Neural progenitor cell (in vitro differentiated cells): ENCODE results near the gene CCDC70. TPM values are rescaled to one million over a fixed set of nuclear protein-coding genes. Genes with fewer than 3 reads are reported as not detected.
A peak's percentile ranks its signal among the peaks of the same experiment; 100 is the strongest.

Experiments
- DNase-seq: peaks from one replicate; pipeline ENCODE4 v3.0.0-alpha.2; 2016; ENCODE audit warnings: low spot score
- H2AFZ ChIP-seq: fragments of 200-600 bp; sonication (generic); replicated peaks from 2 replicates; pipeline ENCODE4 v1.6.1; 2016; ENCODE audit warnings: antibody characterized with exemption
- H3F3A ChIP-seq: fragments of 200-600 bp; sonication (generic); 2 replicates; pipeline ENCODE4 v1.6.1; 2016; ENCODE audit warnings: antibody characterized with exemption, low read depth
- H3K27ac ChIP-seq: fragments of 200-600 bp; sonication (generic); 2 replicates; pipeline ENCODE4 v1.5.1; 2016; ENCODE audit warnings: mild to moderate bottlenecking
- H3K27me3 ChIP-seq: fragments of 200-600 bp; sonication (generic); 2 replicates; pipeline ENCODE4 v1.6.1; 2016; ENCODE audit warnings: mild to moderate bottlenecking, moderate library complexity
- H3K36me3 ChIP-seq: fragments of 200-600 bp; sonication (generic); 2 replicates; pipeline ENCODE4 v1.5.1; 2016
- H3K4me1 ChIP-seq: fragments of 200-600 bp; sonication (generic); 2 replicates; pipeline ENCODE4 v1.6.1; 2016; ENCODE audit warnings: mixed run types
- H3K4me2 ChIP-seq: fragments of 200-600 bp; sonication (generic); 2 replicates; pipeline ENCODE4 v1.6.1; 2016
- H3K4me3 ChIP-seq: fragments of 200-600 bp; sonication (generic); 2 replicates; pipeline ENCODE4 v1.5.1; 2016
- H3K79me2 ChIP-seq: fragments of 200-600 bp; sonication (generic); 2 replicates; pipeline ENCODE4 v1.6.1; 2016; ENCODE audit warnings: low read depth
- H3K9ac ChIP-seq: fragments of 200-600 bp; sonication (generic); 2 replicates; pipeline ENCODE4 v1.6.1; 2016
- H3K9me3 ChIP-seq: fragments of 200-600 bp; sonication (generic); 2 replicates; pipeline ENCODE4 v1.5.1; 2016; ENCODE audit warnings: low read depth
- H4K20me1 ChIP-seq: fragments of 200-600 bp; sonication (generic); 2 replicates; pipeline ENCODE4 v1.6.1; 2016; ENCODE audit warnings: low read depth
- H3K27ac Mint-ChIP-seq: 3 replicates; pipeline ENCODE4 v1.8.0; 2021; ENCODE audit warnings: mixed read lengths
- H3K27me3 Mint-ChIP-seq: 2 replicates; pipeline ENCODE4 v1.8.0; 2022; ENCODE audit warnings: low read depth, mild to moderate bottlenecking, inconsistent platforms, moderate library complexity, mixed read lengths; ENCODE audit not compliant: insufficient read depth
- H3K36me3 Mint-ChIP-seq: 3 replicates; pipeline ENCODE4 v1.8.0; 2021; ENCODE audit warnings: mixed read lengths
- H3K4me1 Mint-ChIP-seq: 3 replicates; pipeline ENCODE4 v1.8.0; 2021; ENCODE audit warnings: mixed read lengths
- H3K4me3 Mint-ChIP-seq: 3 replicates; pipeline ENCODE4 v1.8.0; 2021; ENCODE audit warnings: mild to moderate bottlenecking, moderate library complexity, mixed read lengths
- H3K9me3 Mint-ChIP-seq: 3 replicates; pipeline ENCODE4 v1.8.0; 2020; ENCODE audit warnings: mixed read lengths
- CTCF ChIP-seq: fragments of 200-600 bp; sonication (generic); IDR thresholded peaks from 2 replicates; pipeline ENCODE4 v1.5.1; 2017; ENCODE audit warnings: antibody characterized with exemption, mild to moderate bottlenecking
- EZH2 ChIP-seq: fragments of 200-600 bp; sonication (generic); IDR thresholded peaks from 2 replicates; pipeline ENCODE4 v1.6.1; 2017; ENCODE audit warnings: antibody characterized with exemption, mild to moderate bottlenecking, moderate library complexity
- EZH2phosphoT487 ChIP-seq: fragments of 200-600 bp; sonication (generic); IDR thresholded peaks from 2 replicates; pipeline ENCODE4 v1.6.1; 2017; ENCODE audit warnings: antibody characterized with exemption
- total RNA-seq: library from RNA; depleted of rRNA; stranded (reverse); fragments of >200 nt; gene quantifications from 2 replicates; pipeline ENCODE4 v1.2.3, GENCODE V29; 2015; ENCODE audit warnings: low replicate concordance

The CCDC70 gene
- total RNA-seq, 1 donor from 2014 or later, result not detected

- DNase-seq, result no peak
- Histone ChIP-seq H3F3A (no peaks in the 10 kb centered on the region), H3K79me2 (no peaks in the 10 kb centered on the region), H3K27me3 (no peaks in the 10 kb centered on the region), H3K9ac (no peak overlapping the region), H4K20me1 (no peaks in the 10 kb centered on the region), H3K36me3 (no peaks in the 10 kb centered on the region), H3K4me3 (no peak overlapping the region), H3K4me2 (no peak overlapping the region), H2AFZ (no peak overlapping the region), H3K4me1 (peaks cover 6% of the 10 kb centered on the region), H3K27ac (no peak overlapping the region), H3K9me3 (no peaks in the 10 kb centered on the region)
- Mint-ChIP-seq H3K4me1 (peaks cover 12% of the 10 kb centered on the region), H3K9me3 (no peaks in the 10 kb centered on the region), H3K36me3 (no peaks in the 10 kb centered on the region), H3K4me3 (no peak overlapping the region), H3K27me3 (peaks cover 2% of the 10 kb centered on the region), H3K27ac (no peak overlapping the region)
- TF ChIP-seq CTCF (no peak), EZH2 (no peak), EZH2phosphoT487 (no peak)
Measured at GRCh38 chr13:51838240-51838846, 23.4 kb upstream of the CCDC70 start.

DNA sequence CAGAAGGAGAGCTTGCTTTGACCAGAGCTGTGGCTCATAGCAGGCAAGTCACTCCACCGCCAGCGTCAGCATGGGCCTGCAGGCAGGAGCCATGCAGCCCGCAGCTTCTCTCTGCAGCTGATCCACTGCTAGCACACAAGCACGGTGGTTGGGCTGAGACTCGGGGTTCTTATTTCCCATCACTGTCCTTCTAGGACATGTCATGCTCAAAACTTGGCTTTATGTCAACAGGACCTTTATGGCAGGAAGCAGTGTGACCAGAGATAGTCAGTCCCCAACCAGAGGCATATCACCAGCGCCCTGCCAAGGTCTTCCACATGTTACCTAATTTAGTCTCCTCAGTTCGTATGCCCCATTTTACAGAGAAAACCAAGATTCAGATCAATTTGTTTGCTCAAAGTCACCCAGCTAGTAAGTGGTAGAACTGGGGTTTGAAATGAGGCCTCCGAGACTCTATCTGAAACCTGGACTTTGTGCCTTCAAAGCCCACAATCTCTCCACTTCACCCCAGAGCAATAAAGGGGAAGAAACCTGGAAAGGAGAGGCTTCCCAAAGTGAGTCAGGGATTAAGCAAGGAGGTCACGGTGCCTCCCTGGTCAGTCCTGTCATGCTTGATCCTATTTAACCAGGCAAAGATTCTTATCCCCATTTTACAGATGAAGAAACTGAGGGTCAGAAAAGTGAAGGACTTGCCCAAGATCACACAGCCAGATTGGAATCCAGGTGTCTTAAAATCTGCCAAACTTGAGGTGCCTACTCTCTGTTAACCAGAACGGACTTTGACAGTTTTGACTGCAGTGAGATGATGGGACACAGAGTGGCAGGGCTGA is 21.8 kb upstream of the CCDC70 start:
- peaks cover 12% of the 10 kb centered on the region for H3K4me1 Mint-ChIP-seq
- Histone ChIP-seq H3K9me3 (no peaks in the 10 kb centered on the region), H3K9ac (no peak overlapping the region), H3K4me3 (no peak overlapping the region), H3F3A (no peaks in the 10 kb centered on the region), H2AFZ (no peak overlapping the region), H3K27ac (no peak overlapping the region), H3K27me3 (no peaks in the 10 kb centered on the region), H3K79me2 (no peaks in the 10 kb centered on the region), H3K36me3 (no peaks in the 10 kb centered on the region), H3K4me1 (peaks cover 6% of the 10 kb centered on the region), H4K20me1 (no peaks in the 10 kb centered on the region), H3K4me2 (no peak overlapping the region)
- TF ChIP-seq EZH2phosphoT487 (no peak), CTCF (no peak), EZH2 (no peak)
- no peak overlapping the region for H3K4me3 Mint-ChIP-seq
- DNase-seq, result no peak
- no peaks in the 10 kb centered on the region for H3K9me3 Mint-ChIP-seq
- no peaks in the 10 kb centered on the region for H3K36me3 Mint-ChIP-seq
- H3K27ac Mint-ChIP-seq, result peak overlapping the region; percentile 21
- peaks cover 2% of the 10 kb centered on the region for H3K27me3 Mint-ChIP-seq

- Mint-ChIP-seq H3K4me3 (no peak overlapping the region), H3K27ac (no peak overlapping the region), H3K36me3 (no peaks in the 10 kb centered on the region), H3K27me3 (peaks cover 2% of the 10 kb centered on the region), H3K4me1 (peaks cover 15% of the 10 kb centered on the region), H3K9me3 (no peaks in the 10 kb centered on the region)
- H3K4me1 ChIP-seq, result peaks cover 6% of the 10 kb centered on the region
- no peak for DNase-seq
- no peaks in the 10 kb centered on the region for H3K79me2 ChIP-seq
- no peaks in the 10 kb centered on the region for H3F3A ChIP-seq
- no peaks in the 10 kb centered on the region for H3K36me3 ChIP-seq
- H3K9ac ChIP-seq, result no peak overlapping the region
- no peak overlapping the region for H2AFZ ChIP-seq
- TF ChIP-seq EZH2 (no peak), CTCF (no peak), EZH2phosphoT487 (no peak)
- H3K27ac ChIP-seq, result no peak overlapping the region
- no peak overlapping the region for H3K4me3 ChIP-seq
- H3K27me3 ChIP-seq, result no peaks in the 10 kb centered on the region
- H3K4me2 ChIP-seq, result peak overlapping the region; percentile 27
- no peaks in the 10 kb centered on the region for H3K9me3 ChIP-seq
- no peaks in the 10 kb centered on the region for H4K20me1 ChIP-seq
Measured at GRCh38 chr13:51840917-51841316, 20.9 kb upstream of the CCDC70 start.
